SK-N-MC (cell line): ENCODE results near the gene KRT86.

Experiments
- EZH2 ChIP-seq: fragments of 200-600 bp; sonication (generic); IDR thresholded peaks from one replicate; pipeline ENCODE4 v1.6.1; 2017; ENCODE audit warnings: antibody characterized with exemption
- FOXP2 ChIP-seq: optimal IDR thresholded peaks from 2 replicates; pipeline ENCODE3; 2011; ENCODE audit warnings: mild to moderate bottlenecking, moderate library complexity; ENCODE audit not compliant: insufficient read depth; ENCODE audit errors: extremely low read length, control extremely low read depth
- POLR2AphosphoS5 ChIP-seq: IDR thresholded peaks from 2 replicates; pipeline ENCODE4 v1.6.1; 2012; ENCODE audit warnings: mild to moderate bottlenecking, low read depth, low read length, borderline replicate concordance

DNA sequence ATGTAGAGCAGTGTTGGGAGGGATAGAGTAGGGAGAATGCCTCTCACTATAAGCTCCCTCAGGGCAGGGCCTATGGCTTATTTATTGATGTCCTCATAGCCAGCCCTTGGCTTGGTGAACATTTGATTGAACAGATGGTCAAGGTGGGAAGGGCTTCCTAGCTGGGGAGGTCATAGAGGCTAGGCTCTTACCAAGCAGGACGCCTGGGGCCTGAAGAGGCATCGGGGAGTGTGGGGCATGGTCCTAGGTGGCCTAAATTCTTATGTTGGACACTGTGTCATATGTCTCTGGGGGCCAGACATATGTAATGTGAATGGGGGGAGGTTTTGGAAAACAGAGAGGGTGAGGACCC is 17.9 kb upstream of the KRT86 start:
- TF ChIP-seq EZH2 = no peak
- no peak for TF ChIP-seq POLR2AphosphoS5
- no peak for TF ChIP-seq FOXP2
